HL-60 (cell line): ENCODE results near the gene KLHL40.

Source experiments
- DNase-seq, 2 experiments: peaks; one replicate each; pipeline ENCODE4 v3.0.0-alpha.2; 2010 to 2020; ENCODE audit warnings: low read depth in 1 of 2, low spot score in 1 of 2
- H3K27ac ChIP-seq: fragments of 250-450 bp; sonication (Bioruptor Pico); replicated peaks from 2 replicates; pipeline ENCODE4 v1.5.1; 2020; ENCODE audit warnings: mild to moderate bottlenecking, moderate library complexity
- H3K27me3 ChIP-seq: fragments of 250-450 bp; sonication (Bioruptor Pico); 2 replicates; pipeline ENCODE4 v1.5.1; 2021; ENCODE audit warnings: mild to moderate bottlenecking, moderate library complexity; ENCODE audit not compliant: insufficient read depth, poor library complexity, severe bottlenecking
- H3K4me3 ChIP-seq: replicated peaks from 2 replicates; pipeline ENCODE4 v1.5.1; 2011; ENCODE audit warnings: mild to moderate bottlenecking, control low read depth, low read length; ENCODE audit not compliant: insufficient read depth
- CTCF ChIP-seq: IDR thresholded peaks from one replicate; pipeline ENCODE4 v1.5.1; 2011; ENCODE audit warnings: low read length, control low read depth, inconsistent platforms; ENCODE audit not compliant: insufficient read depth
- GABPA ChIP-seq: IDR thresholded peaks from 2 replicates; pipeline ENCODE4 v1.6.1; 2012; ENCODE audit warnings: low read depth
- POLR2AphosphoS5 ChIP-seq: IDR thresholded peaks from 2 replicates; pipeline ENCODE4 v1.6.1; 2012; ENCODE audit warnings: low read depth
- REST ChIP-seq: IDR thresholded peaks from 2 replicates; pipeline ENCODE4 v1.6.1; 2012; ENCODE audit warnings: low read depth; ENCODE audit not compliant: insufficient replicate concordance
- SPI1 ChIP-seq: IDR thresholded peaks from 2 replicates; pipeline ENCODE4 v1.6.1; 2012; ENCODE audit warnings: low read depth, mild to moderate bottlenecking, borderline replicate concordance

The KLHL40 gene

GRCh38 chr3:42660131-42660715 is 25.1 kb upstream of the KLHL40 start:
- no peak for DNase-seq
- TF ChIP-seq POLR2AphosphoS5 (no peak), SPI1 (no peak), CTCF (no peak), GABPA (no peak), REST (no peak)
- Histone ChIP-seq H3K27me3 (no peaks in the 10 kb centered on the region), H3K27ac (no peak overlapping the region), H3K4me3 (no peak overlapping the region)

- DNase-seq: peak in 1 of 2 experiments; percentile 48
- no peak overlapping the region for H3K4me3 ChIP-seq
- H3K27me3 ChIP-seq: no peaks in the 10 kb centered on the region
- TF ChIP-seq GABPA (no peak), CTCF (no peak), REST (no peak), SPI1 (no peak), POLR2AphosphoS5 (no peak)
- H3K27ac ChIP-seq: no peak overlapping the region
Observed at GRCh38 chr3:42660898-42661297, 24.4 kb upstream of the KLHL40 start.

GRCh38 chr3:42661593-42662022 is 23.7 kb upstream of the KLHL40 start:
- H3K27ac ChIP-seq: no peak overlapping the region
- no peaks in the 10 kb centered on the region for H3K27me3 ChIP-seq
- DNase-seq: no peak
- no peak for TF ChIP-seq REST
- no peak for TF ChIP-seq CTCF
- no peak for TF ChIP-seq GABPA
- TF ChIP-seq POLR2AphosphoS5: no peak
- no peak for TF ChIP-seq SPI1
- no peak overlapping the region for H3K4me3 ChIP-seq
